HCT116 (cell line): ENCODE data around the gene FGF22. TPM values are rescaled to one million over a fixed set of nuclear protein-coding genes. Genes with fewer than 3 reads are reported as not detected.
A peak's percentile ranks its signal among the peaks of the same experiment; 100 is the strongest.

Source experiments
- ATAC-seq: fragments of 200-7000 bp; cut with Tn5 transposase; 2 replicates; pipeline ENCODE4 v1.9.1; 2020; ENCODE audit warnings: mild to moderate bottlenecking, moderate library complexity
- BruUV-seq: library from RNA; stranded (reverse); fragments of 400-500 nt; replicated peaks from 2 replicates; lab custom pipeline; 2021; lab: Mats Ljungman, UMichigan
- CTCF ChIA-PET: fragments of 300-600 bp; sonication (Branson Sonifier 250); formaldehyde crosslinking; loops from one replicate; lab custom pipeline; 2021; ENCODE audit warnings: antibody characterized with exemption; lab: Charles Lee
- POLR2A ChIA-PET: fragments of 300-600, 350-600 bp; sonication (Branson Sonifier 250); formaldehyde crosslinking; loops from one replicate; lab custom pipeline; 2021; ENCODE audit warnings: antibody characterized with exemption; lab: Charles Lee
- RAD21 ChIA-PET, 2 experiments: fragments of 300-600 bp; sonication (Branson Sonifier 250); formaldehyde crosslinking; loops; one replicate each; lab custom pipeline; 2023; ENCODE audit warnings: low total read pairs in 2 of 2; ENCODE audit not compliant: uncharacterized antibody in 2 of 2, unreplicated experiment in 2 of 2, low non-redundant PET in 1 of 2; lab: Charles Lee
- DNase-seq: peaks from one replicate; pipeline ENCODE4 v3.0.0-alpha.2; 2010; ENCODE audit warnings: low read depth, low spot score
- H2AFZ ChIP-seq: fragments of 200-600 bp; shearing (Covaris generic), sonication (generic); 2 replicates; pipeline ENCODE4 v1.6.1; 2017; ENCODE audit warnings: low read depth, mixed run types, mixed read lengths, antibody characterized with exemption, low read length; ENCODE audit not compliant: poor library complexity, severe bottlenecking
- H3K27ac ChIP-seq: 2 replicates; pipeline ENCODE4 v1.5.1; 2012; ENCODE audit warnings: low read depth, low read length
- H3K27me3 ChIP-seq: fragments of 200-600 bp; sonication (generic); 2 replicates; pipeline ENCODE4 v1.6.1; 2016; ENCODE audit warnings: mixed run types, low read length, mixed read lengths; ENCODE audit not compliant: insufficient read depth
- H3K36me3 ChIP-seq, 2 experiments: fragments of 200-500 bp in 1 of 2; fragments of 200-600 bp in 1 of 2; sonication (Bioruptor generic) in 1 of 2; sonication (generic) in 1 of 2; 2 replicates each; pipeline versions ENCODE4 v1.5.1 to v1.6.1; 2014 to 2016; ENCODE audit warnings: low read length in 2 of 2, inconsistent platforms in 1 of 2, mixed read lengths in 1 of 2, mixed run types in 1 of 2; ENCODE audit not compliant: insufficient read depth in 2 of 2, control insufficient read depth in 1 of 2
- H3K4me1 ChIP-seq, 2 experiments: fragments of 200-600 bp in 1 of 2; sonication (generic) in 1 of 2; 2 replicates each; pipeline versions ENCODE4 v1.5.1 to v1.6.1; 2012 to 2017; ENCODE audit warnings: low read length in 2 of 2, inconsistent platforms in 1 of 2, mild to moderate bottlenecking in 1 of 2, mixed read lengths in 1 of 2, mixed run types in 1 of 2, moderate library complexity in 1 of 2; ENCODE audit not compliant: insufficient read depth in 2 of 2, control insufficient read depth in 1 of 2
- H3K4me2 ChIP-seq: fragments of 200-600 bp; sonication (generic); 2 replicates; pipeline ENCODE4 v1.6.1; 2017; ENCODE audit warnings: mixed run types, low read length, mixed read lengths
- H3K4me3 ChIP-seq, 2 experiments: fragments of 200-600 bp in 1 of 2; sonication (generic) in 1 of 2; replicated peaks in 1 of 2; 2 replicates each; pipeline ENCODE4 v1.5.1; 2011 to 2016; ENCODE audit warnings: low read length in 2 of 2, control low read depth in 1 of 2, low read depth in 1 of 2, mild to moderate bottlenecking in 1 of 2, mixed read lengths in 1 of 2, mixed run types in 1 of 2
- H3K79me2 ChIP-seq: fragments of 200-600 bp; sonication (generic); 2 replicates; pipeline ENCODE4 v1.6.1; 2017; ENCODE audit warnings: mild to moderate bottlenecking, mixed run types, low read length, moderate library complexity, mixed read lengths; ENCODE audit not compliant: insufficient read depth
- H3K9ac ChIP-seq: fragments of 200-600 bp; sonication (generic); 2 replicates; pipeline ENCODE4 v1.6.1; 2016; ENCODE audit warnings: low read length, mixed read lengths
- H3K9me2 ChIP-seq: fragments of 200-600 bp; sonication (generic), shearing (Covaris generic); 2 replicates; pipeline ENCODE4 v1.6.1; 2017; ENCODE audit warnings: mixed run types, mild to moderate bottlenecking, moderate library complexity; ENCODE audit not compliant: insufficient read depth
- H3K9me3 ChIP-seq, 2 experiments: fragments of 200-500 bp in 1 of 2; fragments of 200-600 bp in 1 of 2; sonication (Bioruptor generic) in 1 of 2; sonication (generic) in 1 of 2; 2 replicates each; pipeline ENCODE4 v1.6.1; 2014 to 2017; ENCODE audit warnings: low read length in 2 of 2, mixed read lengths in 2 of 2, inconsistent platforms in 1 of 2, low read depth in 1 of 2, mild to moderate bottlenecking in 1 of 2, mixed run types in 1 of 2, moderate library complexity in 1 of 2; ENCODE audit not compliant: control insufficient read depth in 1 of 2, insufficient read depth in 1 of 2
- H4K20me1 ChIP-seq: fragments of 200-600 bp; sonication (generic), shearing (Covaris generic); 2 replicates; pipeline ENCODE4 v1.6.1; 2017; ENCODE audit warnings: mixed run types, mild to moderate bottlenecking, moderate library complexity; ENCODE audit not compliant: insufficient read depth
- CBX3 ChIP-seq: IDR thresholded peaks from 2 replicates; pipeline ENCODE4 v1.6.1; 2012; ENCODE audit warnings: low read depth
- CTCF ChIP-seq, 3 experiments: fragments of 200-600 bp in 1 of 3; sonication (generic) in 1 of 3; IDR thresholded peaks in 2 of 3; conservative IDR thresholded peaks in 1 of 3; 2 replicates each; pipeline ENCODE4 v1.5.1; 2012 to 2017; ENCODE audit warnings: low read depth in 2 of 3, low read length in 2 of 3, antibody characterized with exemption in 1 of 3, borderline replicate concordance in 1 of 3, control low read depth in 1 of 3, mild to moderate bottlenecking in 1 of 3, mixed read lengths in 1 of 3, mixed run types in 1 of 3, moderate library complexity in 1 of 3; ENCODE audit not compliant: insufficient read depth in 1 of 3
- EZH2 ChIP-seq: fragments of 200-600 bp; sonication (generic); IDR thresholded peaks from 2 replicates; pipeline ENCODE4 v1.6.1; 2017; ENCODE audit warnings: antibody characterized with exemption, mixed run types
- FOSL1 ChIP-seq: IDR thresholded peaks from 2 replicates; pipeline ENCODE4 v1.6.1; 2012; ENCODE audit warnings: low read depth
- RAD21 ChIP-seq: IDR thresholded peaks from 2 replicates; pipeline ENCODE4 v1.6.1; 2012; ENCODE audit warnings: low read depth, mild to moderate bottlenecking
- SIN3A ChIP-seq: IDR thresholded peaks from 2 replicates; pipeline ENCODE4 v1.6.1; 2012; ENCODE audit warnings: low read depth
- YY1 ChIP-seq: IDR thresholded peaks from 2 replicates; pipeline ENCODE4 v1.6.1; 2011; ENCODE audit warnings: low read length, low read depth, moderate library complexity, mild to moderate bottlenecking; ENCODE audit not compliant: insufficient replicate concordance; ENCODE audit errors: extremely low read depth
- ZFX ChIP-seq: fragments of 450-650 bp; IDR thresholded peaks from 2 replicates; pipeline ENCODE4 v1.6.1; 2017
- ZNF274 ChIP-seq: fragments of 200-500 bp; sonication (Bioruptor generic); IDR thresholded peaks from 2 replicates; pipeline ENCODE4 v1.6.1; 2014; ENCODE audit warnings: mild to moderate bottlenecking, low read depth, low read length, inconsistent platforms
- intact Hi-C: fragments of 100-400 bp; cut with micrococcal nuclease; formaldehyde crosslinking; loops from 2 replicates; pipeline ENCODE4 v1.10.0; 2022
- total RNA-seq: library from RNA; stranded (reverse); gene quantifications from one replicate; pipeline ENCODE4 v1.2.1, GENCODE V29; 2021; ENCODE audit not compliant: unreplicated experiment
- TF ChIP-seq, protein P1 (sequence below): IDR thresholded peaks from 2 replicates; pipeline ENCODE4 v1.6.1; 2012
- TF ChIP-seq, protein P2 (sequence below): IDR thresholded peaks from 2 replicates; pipeline ENCODE4 v1.6.1; 2012; ENCODE audit warnings: low read depth

Gene FGF22
- total RNA-seq, 1 experiment from 2014 or later = 1.5 TPM

GRCh38 chr19:590396-590745 is 49.3 kb upstream of the FGF22 start:
- intact Hi-C loops = no loop called here
- H3K9me2 ChIP-seq = no peaks in the 10 kb centered on the region
- no peak for ATAC-seq
- peak overlapping the region; percentile 30; the same call in 1 of the 2 replicates for H3K4me2 ChIP-seq
- peaks cover 15 to 22% of the 10 kb centered on the region in 2 experiments for H3K4me1 ChIP-seq
- H3K36me3 ChIP-seq = no peaks in the 10 kb centered on the region
- no peak for DNase-seq
- no peaks in the 10 kb centered on the region for H4K20me1 ChIP-seq
- TF ChIP-seq CBX3 (no peak), YY1 (no peak), ZNF274 (no peak), CTCF (IDR thresholded peaks at IDR 0.05 in 2 of 3, conservative IDR thresholded peaks at IDR 0.05 in 1 of 3; ENCODE audit: borderline replicate concordance in 1 of 3, insufficient read depth in 1 of 3, low read depth in 2 of 3, low read length in 2 of 3) (no peak), EZH2 (no peak), RAD21 (no peak), FOSL1 (no peak), ZFX (no peak), SIN3A (no peak)
- TF ChIP-seq, protein P1, sequence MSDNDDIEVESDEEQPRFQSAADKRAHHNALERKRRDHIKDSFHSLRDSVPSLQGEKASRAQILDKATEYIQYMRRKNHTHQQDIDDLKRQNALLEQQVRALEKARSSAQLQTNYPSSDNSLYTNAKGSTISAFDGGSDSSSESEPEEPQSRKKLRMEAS = no peak
- TF ChIP-seq, protein P2, sequence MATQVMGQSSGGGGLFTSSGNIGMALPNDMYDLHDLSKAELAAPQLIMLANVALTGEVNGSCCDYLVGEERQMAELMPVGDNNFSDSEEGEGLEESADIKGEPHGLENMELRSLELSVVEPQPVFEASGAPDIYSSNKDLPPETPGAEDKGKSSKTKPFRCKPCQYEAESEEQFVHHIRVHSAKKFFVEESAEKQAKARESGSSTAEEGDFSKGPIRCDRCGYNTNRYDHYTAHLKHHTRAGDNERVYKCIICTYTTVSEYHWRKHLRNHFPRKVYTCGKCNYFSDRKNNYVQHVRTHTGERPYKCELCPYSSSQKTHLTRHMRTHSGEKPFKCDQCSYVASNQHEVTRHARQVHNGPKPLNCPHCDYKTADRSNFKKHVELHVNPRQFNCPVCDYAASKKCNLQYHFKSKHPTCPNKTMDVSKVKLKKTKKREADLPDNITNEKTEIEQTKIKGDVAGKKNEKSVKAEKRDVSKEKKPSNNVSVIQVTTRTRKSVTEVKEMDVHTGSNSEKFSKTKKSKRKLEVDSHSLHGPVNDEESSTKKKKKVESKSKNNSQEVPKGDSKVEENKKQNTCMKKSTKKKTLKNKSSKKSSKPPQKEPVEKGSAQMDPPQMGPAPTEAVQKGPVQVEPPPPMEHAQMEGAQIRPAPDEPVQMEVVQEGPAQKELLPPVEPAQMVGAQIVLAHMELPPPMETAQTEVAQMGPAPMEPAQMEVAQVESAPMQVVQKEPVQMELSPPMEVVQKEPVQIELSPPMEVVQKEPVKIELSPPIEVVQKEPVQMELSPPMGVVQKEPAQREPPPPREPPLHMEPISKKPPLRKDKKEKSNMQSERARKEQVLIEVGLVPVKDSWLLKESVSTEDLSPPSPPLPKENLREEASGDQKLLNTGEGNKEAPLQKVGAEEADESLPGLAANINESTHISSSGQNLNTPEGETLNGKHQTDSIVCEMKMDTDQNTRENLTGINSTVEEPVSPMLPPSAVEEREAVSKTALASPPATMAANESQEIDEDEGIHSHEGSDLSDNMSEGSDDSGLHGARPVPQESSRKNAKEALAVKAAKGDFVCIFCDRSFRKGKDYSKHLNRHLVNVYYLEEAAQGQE = no peak
- TF ChIP-seq, all 23 proteins: peak for 0
- no peak overlapping the region for H3K9ac ChIP-seq
- no peak overlapping the region for H2AFZ ChIP-seq
- no TSS peak for BruUV-seq
- H3K79me2 ChIP-seq = no peaks in the 10 kb centered on the region
- ChIA-PET CTCF (no interaction called here), POLR2A (no interaction called here), RAD21 (no interaction called here)
- H3K27me3 ChIP-seq = no peaks in the 10 kb centered on the region
- H3K4me3 ChIP-seq = no peak overlapping the region
- H3K27ac ChIP-seq = no peak overlapping the region
- H3K9me3 ChIP-seq = no peaks in the 10 kb centered on the region
